A549 (cell line): ENCODE data around the gene EXOSC1. TPM values are rescaled to one million over a fixed set of nuclear protein-coding genes. Genes with fewer than 3 reads are reported as not detected.

Experiments used
- ATAC-seq, 2 experiments: fragments of 200-7000 bp in 1 of 2; fragments of >200 bp in 1 of 2; cut with Nextera tagmentation in 1 of 2; cut with Tn5 transposase in 1 of 2; 3 replicates each; pipeline versions ENCODE4 v1.8.0 to v1.9.1; 2018 to 2020; ENCODE audit warnings: mild to moderate bottlenecking in 1 of 2, moderate library complexity in 1 of 2
- CTCF ChIA-PET: fragments of 300-600 bp; sonication (Branson Sonifier 250); formaldehyde crosslinking; extraction: SDS; loops from one replicate; lab custom pipeline; 2021; ENCODE audit warnings: antibody characterized with exemption, inconsistent platforms; lab: Yijun Ruan, JAX
- POLR2A ChIA-PET: fragments of 350-600 bp; formaldehyde crosslinking; extraction: SDS; loops from one replicate; lab custom pipeline; 2021; ENCODE audit warnings: antibody characterized with exemption, inconsistent platforms; lab: Yijun Ruan, JAX
- DNase-seq, 2 experiments: peaks; one replicate each; pipeline versions ENCODE4 v3.0.0 to v3.0.0-alpha.2; 2011 to 2016; ENCODE audit warnings: low read depth in 1 of 2, low spot score in 1 of 2
- FAIRE-seq: peaks from 2 replicates; lab custom pipeline; 2011; peaks lifted over from hg19 to GRCh38; lab: Jason Lieb, UNC
- H3K27ac ChIP-seq, 2 experiments: fragments of >200 bp; sonication (Bioruptor Twin); formaldehyde crosslinking; 3 replicates each; pipeline ENCODE4 v1.5.1; 2016 to 2017
- H3K4me1 ChIP-seq: fragments of >200 bp; sonication (Bioruptor Twin); formaldehyde crosslinking; 3 replicates; pipeline ENCODE4 v1.6.1; 2016
- H3K4me2 ChIP-seq: fragments of >200 bp; sonication (Bioruptor Twin); formaldehyde crosslinking; 3 replicates; pipeline ENCODE4 v1.6.1; 2016
- H3K4me3 ChIP-seq: fragments of >200 bp; sonication (Bioruptor Twin); formaldehyde crosslinking; 3 replicates; pipeline ENCODE4 v1.5.1; 2016
- H3K9me3 ChIP-seq: fragments of >200 bp; sonication (Bioruptor Twin); formaldehyde crosslinking; 3 replicates; pipeline ENCODE4 v1.6.1; 2016
- BHLHE40 ChIP-seq: IDR thresholded peaks from 2 replicates; pipeline ENCODE4 v1.6.1; 2012; ENCODE audit warnings: low read depth, low read length, inconsistent platforms
- CHD2 ChIP-seq: fragments of 150-350 bp; IDR thresholded peaks from 2 replicates; pipeline ENCODE4 v1.6.1; 2014; ENCODE audit warnings: low read length; ENCODE audit not compliant: partially characterized antibody
- EHF ChIP-seq: fragments of 250-450 bp; sonication (Bioruptor Pico); IDR thresholded peaks from 2 replicates; pipeline ENCODE4 v1.5.0; 2020; ENCODE audit warnings: mild to moderate bottlenecking
- HES2 ChIP-seq: fragments of >200 bp; sonication (Bioruptor Twin); formaldehyde crosslinking; IDR thresholded peaks from 2 replicates; pipeline ENCODE4 v1.6.1; 2016
- HOXB5 ChIP-seq: fragments of 250-450 bp; sonication (Bioruptor Pico); IDR thresholded peaks from 2 replicates; pipeline ENCODE4 v1.5.0; 2020; ENCODE audit warnings: mild to moderate bottlenecking, moderate library complexity
- KDM1A ChIP-seq: fragments of 200-600 bp; sonication (generic); IDR thresholded peaks from 2 replicates; pipeline ENCODE4 v1.6.1; 2016; ENCODE audit warnings: low read depth, mild to moderate bottlenecking
- KDM5A ChIP-seq: fragments of 200-600 bp; sonication (generic); IDR thresholded peaks from 2 replicates; pipeline ENCODE4 v1.6.1; 2016; ENCODE audit warnings: antibody characterized with exemption, mild to moderate bottlenecking
- MAFK ChIP-seq: fragments of 450-650 bp; IDR thresholded peaks from 2 replicates; pipeline ENCODE4 v1.6.1; 2014; ENCODE audit not compliant: partially characterized antibody
- MAX ChIP-seq: IDR thresholded peaks from 2 replicates; pipeline ENCODE4 v1.6.1; 2012
- MYC ChIP-seq: IDR thresholded peaks from 2 replicates; pipeline ENCODE4 v1.6.1; 2012; ENCODE audit warnings: mild to moderate bottlenecking, inconsistent platforms, low read length, improper control_type of control experiment, borderline replicate concordance
- NPAS2 ChIP-seq: fragments of 250-450 bp; sonication (Bioruptor Pico); IDR thresholded peaks from 2 replicates; pipeline ENCODE4 v1.8.0; 2022; ENCODE audit warnings: mild to moderate bottlenecking, moderate library complexity, borderline replicate concordance
- PBX3 ChIP-seq: IDR thresholded peaks from 2 replicates; pipeline ENCODE4 v1.6.1; 2012
- RCOR1 ChIP-seq: fragments of 150-350 bp; IDR thresholded peaks from 2 replicates; pipeline ENCODE4 v1.6.1; 2014; ENCODE audit warnings: antibody characterized with exemption, low read length, low read depth
- SMC3 ChIP-seq: fragments of >200 bp; sonication (Bioruptor Twin); formaldehyde crosslinking; IDR thresholded peaks from 3 replicates; pipeline ENCODE4 v1.6.1; 2018; ENCODE audit warnings: inconsistent platforms
- TP53 ChIP-seq: fragments of 250-450 bp; sonication (Bioruptor Pico); IDR thresholded peaks from 2 replicates; pipeline ENCODE4 v1.5.0; 2021; ENCODE audit warnings: mild to moderate bottlenecking, moderate library complexity
- ZNF302 ChIP-seq: fragments of 250-450 bp; sonication (Bioruptor Pico); IDR thresholded peaks from 2 replicates; pipeline ENCODE4 v1.9.0; 2021; ENCODE audit warnings: inconsistent platforms, mild to moderate bottlenecking, moderate library complexity
- WGBS: methylation state at CpG from one replicate; pipeline ENCODE4 v1.1.6; 2017; ENCODE audit errors: missing lambda C conversion rate; 5-methylcytosine and 5-hydroxymethylcytosine counted together
- polyA plus RNA-seq, 4 experiments: library from polyadenylated mRNA; depleted of rRNA in 3 of 4; stranded (reverse); fragments of >200 nt; fragmentation: RNase III in 1 of 4; extraction: RNeasy Plus Mini Kit Qiagen cat#74134 plus additional on column Dnase treatment in 1 of 4; gene quantifications; 2 replicates in 3 of 4; 3 replicates in 1 of 4; pipeline ENCODE4 v1.2.3, GENCODE V29; 2011 to 2017
- TF ChIP-seq, protein P1 (sequence below): fragments of 250-450 bp; sonication (Bioruptor Pico); IDR thresholded peaks from 2 replicates; pipeline ENCODE4 v1.5.0; 2020; ENCODE audit warnings: low read depth, mild to moderate bottlenecking, moderate library complexity
- TF ChIP-seq, protein P2 (sequence below): fragments of >200 bp; sonication (Bioruptor Twin); formaldehyde crosslinking; IDR thresholded peaks from 3 replicates; pipeline ENCODE4 v1.5.1; 2016

The EXOSC1 gene
- polyA plus RNA-seq, 2 of the 4 experiments (the other 2 are of a cell fraction), result 54.8 to 64.0 TPM

DNA sequence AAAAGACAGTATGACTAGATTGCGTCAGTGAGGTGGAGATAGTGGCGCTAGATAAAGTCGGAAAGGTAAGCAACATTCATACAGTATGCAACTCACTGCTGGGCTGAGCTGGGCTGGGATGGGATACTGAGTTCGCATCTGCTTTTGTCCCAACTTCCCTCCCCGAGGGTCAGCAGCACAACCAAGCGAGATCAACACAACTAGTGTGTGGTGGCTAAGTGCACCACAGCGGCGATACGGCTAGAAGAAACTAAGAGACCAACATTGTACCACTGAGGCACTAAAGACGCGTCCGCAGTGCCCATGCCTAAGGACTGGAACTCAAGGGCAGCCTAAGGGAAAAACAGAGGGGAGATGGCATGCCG, 467 bp downstream of the EXOSC1 start:
- H3K4me2 ChIP-seq, result peak overlapping the region; percentile 78
- DNase-seq (no peak), ATAC-seq (peak; percentile 7 to 14; a peak in 4 of 6 replicates), FAIRE-seq (no peak)
- TF ChIP-seq HOXB5 (CRISPR knock-in tag), result no peak
- TF ChIP-seq, protein P1, sequence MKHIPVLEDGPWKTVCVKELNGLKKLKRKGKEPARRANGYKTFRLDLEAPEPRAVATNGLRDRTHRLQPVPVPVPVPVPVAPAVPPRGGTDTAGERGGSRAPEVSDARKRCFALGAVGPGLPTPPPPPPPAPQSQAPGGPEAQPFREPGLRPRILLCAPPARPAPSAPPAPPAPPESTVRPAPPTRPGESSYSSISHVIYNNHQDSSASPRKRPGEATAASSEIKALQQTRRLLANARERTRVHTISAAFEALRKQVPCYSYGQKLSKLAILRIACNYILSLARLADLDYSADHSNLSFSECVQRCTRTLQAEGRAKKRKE, result no peak
- TF ChIP-seq KDM5A, result no peak
- TF ChIP-seq KDM1A, result no peak
- TF ChIP-seq NPAS2 (CRISPR knock-in tag), result no peak
- TF ChIP-seq RCOR1, result no peak
- TF ChIP-seq BHLHE40, result no peak
- no peak for TF ChIP-seq ZNF302 (CRISPR knock-in tag)
- TF ChIP-seq MAFK, result no peak
- no peak for TF ChIP-seq CHD2
- TF ChIP-seq EHF, result no peak
- no peak for TF ChIP-seq TP53 (CRISPR knock-in tag)
- TF ChIP-seq PBX3, result no peak
- peak overlapping the region; percentile 80 to 92 for H3K27ac ChIP-seq
- H3K9me3 ChIP-seq, result no peaks in the 10 kb centered on the region
- ChIA-PET POLR2A (interaction anchor here (0.7 kb wide), 1 partner anchor 69 kb away, joined by 3 read pairs; no protein-coding TSS in a partner anchor), CTCF (interaction anchor here (0.6 to 3.1 kb wide), 10 partner anchors 9 to 167 kb away, joined by 3 to 10 read pairs (median 4); no protein-coding TSS in a partner anchor)
- peak overlapping the region; percentile 79 for H3K4me3 ChIP-seq
- peaks cover 27% of the 10 kb centered on the region for H3K4me1 ChIP-seq
- 3% methylated on average over 13 of the region's 13 CpGs for WGBS

DNA sequence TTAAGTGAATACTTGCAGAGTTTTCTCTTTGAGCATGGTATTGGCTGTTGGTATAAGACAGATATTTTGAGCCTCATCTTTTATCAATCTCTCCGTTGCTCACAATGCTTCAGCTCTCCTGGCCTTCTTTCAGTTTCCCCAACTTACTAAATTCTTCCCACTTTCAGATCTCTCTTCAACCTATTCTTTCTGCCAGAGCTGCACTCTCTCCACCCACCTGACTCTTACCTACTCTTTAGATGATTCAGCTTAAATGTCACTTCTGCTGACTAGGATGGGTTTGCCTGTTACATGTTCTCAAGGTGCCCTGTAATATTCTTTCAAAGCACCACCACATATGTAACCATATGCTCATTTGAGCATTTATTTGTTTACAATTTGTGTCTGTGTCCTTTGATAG, 1.6 kb downstream of the EXOSC1 start:
- FAIRE-seq (no peak), ATAC-seq (no peak), DNase-seq (no peak)
- Histone ChIP-seq H3K4me3 (no peak overlapping the region), H3K4me2 (no peak overlapping the region; the same call in 2 of the 3 replicates), H3K4me1 (peaks cover 27% of the 10 kb centered on the region), H3K9me3 (no peaks in the 10 kb centered on the region), H3K27ac (no peak overlapping the region)
- POLR2A ChIA-PET, result no interaction called here
- 92% methylated on average over 1 of the region's 1 CpG for WGBS
- CTCF ChIA-PET, result interaction anchor here (0.6 to 3.1 kb wide), 8 partner anchors 10 to 806 kb away, joined by 3 to 10 read pairs (median 5); no protein-coding TSS in a partner anchor
- TF ChIP-seq SMC3 (no peak), MAFK (peak; percentile 10)
- TF ChIP-seq, protein P2, sequence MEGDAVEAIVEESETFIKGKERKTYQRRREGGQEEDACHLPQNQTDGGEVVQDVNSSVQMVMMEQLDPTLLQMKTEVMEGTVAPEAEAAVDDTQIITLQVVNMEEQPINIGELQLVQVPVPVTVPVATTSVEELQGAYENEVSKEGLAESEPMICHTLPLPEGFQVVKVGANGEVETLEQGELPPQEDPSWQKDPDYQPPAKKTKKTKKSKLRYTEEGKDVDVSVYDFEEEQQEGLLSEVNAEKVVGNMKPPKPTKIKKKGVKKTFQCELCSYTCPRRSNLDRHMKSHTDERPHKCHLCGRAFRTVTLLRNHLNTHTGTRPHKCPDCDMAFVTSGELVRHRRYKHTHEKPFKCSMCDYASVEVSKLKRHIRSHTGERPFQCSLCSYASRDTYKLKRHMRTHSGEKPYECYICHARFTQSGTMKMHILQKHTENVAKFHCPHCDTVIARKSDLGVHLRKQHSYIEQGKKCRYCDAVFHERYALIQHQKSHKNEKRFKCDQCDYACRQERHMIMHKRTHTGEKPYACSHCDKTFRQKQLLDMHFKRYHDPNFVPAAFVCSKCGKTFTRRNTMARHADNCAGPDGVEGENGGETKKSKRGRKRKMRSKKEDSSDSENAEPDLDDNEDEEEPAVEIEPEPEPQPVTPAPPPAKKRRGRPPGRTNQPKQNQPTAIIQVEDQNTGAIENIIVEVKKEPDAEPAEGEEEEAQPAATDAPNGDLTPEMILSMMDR, result no peak

DNA sequence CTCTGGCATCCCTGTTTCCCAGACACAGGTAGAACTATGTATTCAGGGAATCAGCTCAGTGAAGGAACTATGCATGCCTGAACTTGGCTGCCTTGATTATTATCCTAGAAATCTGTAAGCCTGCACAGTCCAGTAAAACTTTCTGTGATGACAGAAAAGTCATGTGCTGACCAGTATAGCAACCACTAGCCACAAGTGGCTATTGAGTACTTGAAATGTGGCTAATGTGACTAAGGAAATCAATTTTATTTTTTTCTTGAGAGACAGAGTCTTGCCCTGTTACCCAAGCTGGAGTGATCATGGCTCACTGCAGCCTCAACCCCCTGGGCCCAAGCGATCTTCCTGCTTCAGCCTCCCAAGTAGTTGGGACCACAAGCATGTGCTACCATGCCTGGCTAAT, 3.5 kb downstream of the EXOSC1 start:
- POLR2A ChIA-PET, result interaction anchor here (0.6 kb wide), 1 partner anchor 17 kb away, joined by 4 read pairs; no protein-coding TSS in a partner anchor
- Histone ChIP-seq H3K4me3 (no peak overlapping the region), H3K27ac (no peak overlapping the region), H3K4me1 (peaks cover 13% of the 10 kb centered on the region), H3K4me2 (no peak overlapping the region), H3K9me3 (no peaks in the 10 kb centered on the region)
- ATAC-seq (no peak), DNase-seq (no peak)
- CTCF ChIA-PET, result interaction anchor here (1.5 to 3.1 kb wide), 3 partner anchors 21 to 170 kb away, joined by 4 to 10 read pairs (median 6); no protein-coding TSS in a partner anchor
- TF ChIP-seq ZNF302 (CRISPR knock-in tag) (no peak), MAX (no peak), HES2 (no peak), MYC (no peak), RCOR1 (no peak), SMC3 (no peak)
- TF ChIP-seq, all 56 proteins: peak for 0
- WGBS, result 96% methylated on average over 1 of the region's 1 CpG
- no peak for FAIRE-seq
